Endothelial cell of umbilical vein (primary cell): ENCODE measurements around the gene DHRS11. TPM values are rescaled to one million over a fixed set of nuclear protein-coding genes. Genes with fewer than 3 reads are reported as not detected.

Experiments
- BruUV-seq: library from RNA; stranded (reverse); fragments of 400-500 nt; replicated peaks from 2 replicates; lab custom pipeline; 2021; lab: Mats Ljungman, UMichigan
- CTCF ChIA-PET: fragments of 300-600, 350-600 bp; sonication (Branson Sonifier 250); formaldehyde crosslinking; loops from one replicate; lab custom pipeline; 2021; ENCODE audit warnings: antibody characterized with exemption, inconsistent platforms; lab: Charles Lee
- POLR2A ChIA-PET: fragments of 300-600, 350-600 bp; sonication (Branson Sonifier 250); formaldehyde crosslinking; loops from one replicate; lab custom pipeline; 2021; ENCODE audit warnings: antibody characterized with exemption, inconsistent platforms; lab: Charles Lee
- DNase-seq: peaks from one replicate; pipeline ENCODE4 v3.0.0-alpha.2; 2011; ENCODE audit warnings: low read depth, low spot score
- FAIRE-seq: peaks from 2 replicates; lab custom pipeline; 2011; peaks lifted over from hg19 to GRCh38; lab: Jason Lieb, UNC
- H2AFZ ChIP-seq: 2 replicates; pipeline ENCODE4 v1.6.0; 2012; ENCODE audit warnings: low read depth, low read length, control low read depth, inconsistent platforms
- H3K27ac ChIP-seq: 2 replicates; pipeline ENCODE4 v1.5.1; 2011; ENCODE audit warnings: low read depth, mild to moderate bottlenecking, control low read depth, low read length, moderate library complexity; ENCODE audit not compliant: insufficient read depth
- H3K27me3 ChIP-seq, 2 experiments: 2 replicates each; pipeline versions ENCODE4 v1.6.0 to v1.6.1; 2011; ENCODE audit warnings: low read length in 2 of 2, mixed read lengths in 1 of 2; ENCODE audit not compliant: control insufficient read depth in 2 of 2, insufficient read depth in 2 of 2
- H3K36me3 ChIP-seq, 2 experiments: 2 replicates in 1 of 2; 3 replicates in 1 of 2; pipeline ENCODE4 v1.5.1; 2011; ENCODE audit warnings: low read length in 2 of 2, mild to moderate bottlenecking in 1 of 2, moderate library complexity in 1 of 2; ENCODE audit not compliant: control insufficient read depth in 2 of 2, insufficient read depth in 2 of 2; ENCODE audit errors: extremely low read depth in 1 of 2
- H3K4me1 ChIP-seq: 3 replicates; pipeline ENCODE4 v1.5.1; 2011; ENCODE audit warnings: mild to moderate bottlenecking, low read length; ENCODE audit not compliant: control insufficient read depth, insufficient read depth; ENCODE audit errors: extremely low read depth
- H3K4me2 ChIP-seq: 2 replicates; pipeline ENCODE4 v1.6.1; 2011; ENCODE audit warnings: low read length, control low read depth, mixed read lengths; ENCODE audit not compliant: insufficient read depth
- H3K4me3 ChIP-seq, 3 experiments: fragments of 200-600 bp in 1 of 3; sonication (generic), shearing (Covaris generic) in 1 of 3; replicated peaks in 1 of 3; 2 replicates each; pipeline ENCODE4 v1.5.1; 2011 to 2016; ENCODE audit warnings: control low read depth in 3 of 3, low read length in 3 of 3, mild to moderate bottlenecking in 2 of 3, inconsistent platforms in 1 of 3, low read depth in 1 of 3, moderate library complexity in 1 of 3; ENCODE audit not compliant: insufficient read depth in 1 of 3
- H3K79me2 ChIP-seq: 2 replicates; pipeline ENCODE4 v1.6.0; 2012; ENCODE audit warnings: low read length, inconsistent platforms; ENCODE audit not compliant: control insufficient read depth, insufficient read depth
- H3K9ac ChIP-seq: replicated peaks from 2 replicates; pipeline ENCODE3; 2011; ENCODE audit warnings: low read length, control low read depth; ENCODE audit not compliant: insufficient read depth; ENCODE audit errors: extremely low read depth
- H3K9me1 ChIP-seq: replicated peaks from 3 replicates; pipeline ENCODE4 v1.6.0; 2011; ENCODE audit warnings: mild to moderate bottlenecking, low read length; ENCODE audit not compliant: control insufficient read depth, insufficient read depth; ENCODE audit errors: extremely low read depth
- H3K9me3 ChIP-seq: replicated peaks from 2 replicates; pipeline ENCODE4 v1.5.1; 2012; ENCODE audit warnings: low read length, inconsistent platforms; ENCODE audit not compliant: control insufficient read depth, insufficient read depth
- H4K20me1 ChIP-seq: replicated peaks from 2 replicates; pipeline ENCODE3; 2011; ENCODE audit warnings: mild to moderate bottlenecking, low read length; ENCODE audit not compliant: control insufficient read depth, insufficient read depth; ENCODE audit errors: extremely low read depth
- CTCF ChIP-seq, 2 donors: IDR thresholded peaks; 1 replicate in 1 of 2; 2 replicates in 1 of 2; pipeline ENCODE4 v1.5.1; 2011; ENCODE audit warnings: low read length in 2 of 2, mild to moderate bottlenecking in 2 of 2, moderate library complexity in 2 of 2, control low read depth in 1 of 2, inconsistent platforms in 1 of 2, low read depth in 1 of 2; ENCODE audit not compliant: insufficient read depth in 1 of 2; ENCODE audit errors: extremely low read depth in 1 of 2
- EZH2 ChIP-seq: IDR thresholded peaks from 2 replicates; pipeline ENCODE4 v1.6.1; 2012; ENCODE audit warnings: borderline replicate concordance, low read depth, mild to moderate bottlenecking, moderate library complexity, low read length, inconsistent platforms; ENCODE audit not compliant: severe bottlenecking
- FOS ChIP-seq: IDR thresholded peaks from 2 replicates; pipeline ENCODE4 v1.6.1; 2011; ENCODE audit warnings: mild to moderate bottlenecking, low read length, moderate library complexity, borderline replicate concordance; ENCODE audit not compliant: insufficient read depth
- GATA2 ChIP-seq: IDR thresholded peaks from 2 replicates; pipeline ENCODE4 v1.7.0; 2011; ENCODE audit warnings: low read depth, mild to moderate bottlenecking, moderate library complexity, mixed read lengths, low read length; ENCODE audit not compliant: insufficient read length, insufficient read depth
- JUN ChIP-seq: IDR thresholded peaks from 2 replicates; pipeline ENCODE4 v1.6.1; 2011; ENCODE audit warnings: borderline replicate concordance, low read depth; ENCODE audit not compliant: insufficient read length, insufficient read depth
- MYC ChIP-seq: IDR thresholded peaks from one replicate; pipeline ENCODE4 v1.6.1; 2011; ENCODE audit warnings: mild to moderate bottlenecking, low read depth, low read length
- POLR2A ChIP-seq: IDR thresholded peaks from 2 replicates; pipeline ENCODE4 v1.6.1; 2012; ENCODE audit warnings: low read depth, mild to moderate bottlenecking, control low read depth, low read length
- POLR2AphosphoS5 ChIP-seq: IDR thresholded peaks from 2 replicates; pipeline ENCODE4 v1.6.1; 2012; ENCODE audit warnings: low read depth, mild to moderate bottlenecking, control low read depth, low read length, moderate library complexity; ENCODE audit not compliant: insufficient read depth
- dilution Hi-C: fragments of 300-500 bp; cut with MboI; formaldehyde crosslinking; loops from one replicate; pipeline ENCODE4 v1.15.0; 2019; ENCODE audit warnings: low sequenced_read_pairs; ENCODE audit not compliant: extremely low pct_ligation_motif_present
- intact Hi-C: fragments of 100-400 bp; cut with micrococcal nuclease; formaldehyde crosslinking; loops from one replicate; pipeline ENCODE4 v1.10.0; 2022
- polyA plus RNA-seq, 4 experiments: library from polyadenylated mRNA; depleted of rRNA in 3 of 4; stranded (reverse) in 3 of 4; unstranded in 1 of 4; fragments of >200 nt; gene quantifications; 2 replicates each; pipeline versions ENCODE4 v1.2.1 to v1.2.3, GENCODE V29; 2011 to 2012; ENCODE audit warnings: missing spikeins in 1 of 4
- total RNA-seq: library from RNA; stranded (reverse); gene quantifications from 2 replicates; pipeline ENCODE4 v1.2.3, GENCODE V29; 2021
- TF ChIP-seq, protein P1 (sequence below): IDR thresholded peaks from 2 replicates; pipeline ENCODE4 v1.6.1; 2011; ENCODE audit not compliant: insufficient read depth, insufficient read length

Gene DHRS11
- total and polyA plus RNA-seq, 2 donors (not counting 3 experiments of a cell fraction or from before 2014, with no cell fraction given) = 9.8 to 15.7 TPM

- no peak overlapping the region for H3K4me2 ChIP-seq
- H3K9ac ChIP-seq = no peak overlapping the region
- H2AFZ ChIP-seq = no peak overlapping the region
- POLR2A ChIA-PET = no interaction called here
- H3K79me2 ChIP-seq = no peaks in the 10 kb centered on the region
- no peak for DNase-seq
- no peak overlapping the region for H3K27ac ChIP-seq
- no peak for FAIRE-seq
- no TSS peak for BruUV-seq
- dilution Hi-C loops = no loop called here
- no peaks in the 10 kb centered on the region for H3K9me1 ChIP-seq
- H3K4me1 ChIP-seq = no peaks in the 10 kb centered on the region
- H3K27me3 ChIP-seq = peaks cover 24 to 29% of the 10 kb centered on the region in 2 experiments
- H3K36me3 ChIP-seq = no peaks in the 10 kb centered on the region
- H3K9me3 ChIP-seq = no peaks in the 10 kb centered on the region
- no peaks in the 10 kb centered on the region for H4K20me1 ChIP-seq
- intact Hi-C loops = loop anchor here (1.0 kb wide), 7 partner anchors 27 to 743 kb away; no protein-coding TSS in a partner anchor
- no peak overlapping the region for H3K4me3 ChIP-seq
- TF ChIP-seq CTCF (IDR thresholded peaks at IDR 0.05; ENCODE audit: extremely low read depth in 1 of 2, insufficient read depth in 1 of 2, low read depth in 1 of 2, low read length in 2 of 2) = no peak
- no peak for TF ChIP-seq FOS
- TF ChIP-seq, protein P1, sequence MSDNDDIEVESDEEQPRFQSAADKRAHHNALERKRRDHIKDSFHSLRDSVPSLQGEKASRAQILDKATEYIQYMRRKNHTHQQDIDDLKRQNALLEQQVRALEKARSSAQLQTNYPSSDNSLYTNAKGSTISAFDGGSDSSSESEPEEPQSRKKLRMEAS = no peak
- no peak for TF ChIP-seq POLR2AphosphoS5
- no peak for TF ChIP-seq EZH2
- TF ChIP-seq POLR2A = no peak
- no peak for TF ChIP-seq GATA2
- no peak for TF ChIP-seq JUN
- no peak for TF ChIP-seq MYC
- CTCF ChIA-PET = interaction anchor here (0.8 to 9.1 kb wide), 12 partner anchors 13 to 744 kb away, joined by 3 to 201 read pairs (median 11); partner anchors contain the start of gene MRM1
Measured at GRCh38 chr17:36629970-36630502, 38.4 kb downstream of the DHRS11 start.
